MM.1S (cell line): ENCODE results near the gene APEH.

ENCODE experiments used
- DNase-seq: peaks from one replicate; pipeline ENCODE4 v3.0.0-alpha.2; 2015
- H2AFZ ChIP-seq: fragments of 300-600 bp; sonication (generic); 2 replicates; pipeline ENCODE4 v1.6.0; 2016; ENCODE audit warnings: antibody characterized with exemption, low read length
- H3F3A ChIP-seq: fragments of 300-600 bp; sonication (generic); 2 replicates; pipeline ENCODE4 v1.6.1; 2016; ENCODE audit warnings: mild to moderate bottlenecking, antibody characterized with exemption, low read length, moderate library complexity, mixed read lengths; ENCODE audit not compliant: insufficient read depth
- H3K27ac ChIP-seq: fragments of 300-600 bp; sonication (generic); 2 replicates; pipeline ENCODE4 v1.5.1; 2016; ENCODE audit warnings: mild to moderate bottlenecking, low read length
- H3K27me3 ChIP-seq: fragments of 300-600 bp; sonication (generic); replicated peaks from 2 replicates; pipeline ENCODE4 v1.6.0; 2016; ENCODE audit warnings: low read length; ENCODE audit not compliant: insufficient read depth
- H3K36me3 ChIP-seq: fragments of 300-600 bp; sonication (generic); replicated peaks from 2 replicates; pipeline ENCODE4 v1.6.1; 2016; ENCODE audit warnings: mild to moderate bottlenecking, low read length, mixed read lengths; ENCODE audit not compliant: insufficient read depth
- H3K4me1 ChIP-seq: fragments of 300-600 bp; sonication (generic); 2 replicates; pipeline ENCODE4 v1.6.1; 2016; ENCODE audit warnings: low read length, mixed read lengths
- H3K4me2 ChIP-seq: fragments of 300-600 bp; sonication (generic); 2 replicates; pipeline ENCODE4 v1.6.0; 2016; ENCODE audit warnings: low read depth, low read length
- H3K4me3 ChIP-seq: fragments of 300-600 bp; sonication (generic); 2 replicates; pipeline ENCODE4 v1.5.1; 2016; ENCODE audit warnings: low read length, mixed read lengths
- H3K79me2 ChIP-seq: fragments of 300-600 bp; sonication (generic); 2 replicates; pipeline ENCODE4 v1.6.1; 2016; ENCODE audit warnings: mixed run types, low read length, mixed read lengths
- H3K9ac ChIP-seq: fragments of 300-600 bp; sonication (generic); 2 replicates; pipeline ENCODE4 v1.6.1; 2016; ENCODE audit warnings: low read length, mixed read lengths
- H3K9me2 ChIP-seq: fragments of 300-600 bp; sonication (generic); replicated peaks from 2 replicates; pipeline ENCODE4 v1.6.1; 2016; ENCODE audit warnings: mild to moderate bottlenecking, low read length, mixed read lengths; ENCODE audit not compliant: insufficient read depth
- H3K9me3 ChIP-seq: fragments of 300-600 bp; sonication (generic); replicated peaks from 2 replicates; pipeline ENCODE4 v1.6.1; 2016; ENCODE audit warnings: mild to moderate bottlenecking, low read length, mixed read lengths; ENCODE audit not compliant: insufficient read depth
- H4K20me1 ChIP-seq: fragments of 300-600 bp; sonication (generic); 2 replicates; pipeline ENCODE4 v1.6.1; 2016; ENCODE audit warnings: mild to moderate bottlenecking, low read length, moderate library complexity, mixed read lengths; ENCODE audit not compliant: insufficient read depth
- EZH2 ChIP-seq: fragments of 300-600 bp; sonication (generic); optimal IDR thresholded peaks from 2 replicates; pipeline ENCODE3; 2017; ENCODE audit warnings: low read depth, mild to moderate bottlenecking, antibody characterized with exemption, low read length, mixed read lengths
- EZH2phosphoT487 ChIP-seq: fragments of 300-600 bp; sonication (generic); IDR thresholded peaks from 2 replicates; pipeline ENCODE4 v1.6.1; 2018; ENCODE audit warnings: antibody characterized with exemption, low read length
- TF ChIP-seq, protein P1 (sequence below): fragments of 300-600 bp; sonication (generic); IDR thresholded peaks from 2 replicates; pipeline ENCODE4 v1.5.1; 2016; ENCODE audit warnings: antibody characterized with exemption, low read length, mixed read lengths

Gene APEH

GRCh38 chr3:49648354-49649019 is 25.7 kb upstream of the APEH start:
- Histone ChIP-seq H3K4me1 (peaks cover 12% of the 10 kb centered on the region), H3F3A (no peaks in the 10 kb centered on the region), H3K79me2 (no peaks in the 10 kb centered on the region), H4K20me1 (no peaks in the 10 kb centered on the region), H3K9me2 (no peaks in the 10 kb centered on the region), H3K9me3 (no peaks in the 10 kb centered on the region), H3K36me3 (no peaks in the 10 kb centered on the region), H2AFZ (0 out of 2 replicates have a peak overlapping the region, but pooled peaks have one; percentile 63), H3K4me2 (peak overlapping the region; percentile 57), H3K27ac (no peak overlapping the region), H3K27me3 (0 out of 2 replicates have a peak, but pooled peaks cover 7% of the 10 kb centered on the region), H3K4me3 (no peak overlapping the region), H3K9ac (no peak overlapping the region)
- TF ChIP-seq, protein P1, sequence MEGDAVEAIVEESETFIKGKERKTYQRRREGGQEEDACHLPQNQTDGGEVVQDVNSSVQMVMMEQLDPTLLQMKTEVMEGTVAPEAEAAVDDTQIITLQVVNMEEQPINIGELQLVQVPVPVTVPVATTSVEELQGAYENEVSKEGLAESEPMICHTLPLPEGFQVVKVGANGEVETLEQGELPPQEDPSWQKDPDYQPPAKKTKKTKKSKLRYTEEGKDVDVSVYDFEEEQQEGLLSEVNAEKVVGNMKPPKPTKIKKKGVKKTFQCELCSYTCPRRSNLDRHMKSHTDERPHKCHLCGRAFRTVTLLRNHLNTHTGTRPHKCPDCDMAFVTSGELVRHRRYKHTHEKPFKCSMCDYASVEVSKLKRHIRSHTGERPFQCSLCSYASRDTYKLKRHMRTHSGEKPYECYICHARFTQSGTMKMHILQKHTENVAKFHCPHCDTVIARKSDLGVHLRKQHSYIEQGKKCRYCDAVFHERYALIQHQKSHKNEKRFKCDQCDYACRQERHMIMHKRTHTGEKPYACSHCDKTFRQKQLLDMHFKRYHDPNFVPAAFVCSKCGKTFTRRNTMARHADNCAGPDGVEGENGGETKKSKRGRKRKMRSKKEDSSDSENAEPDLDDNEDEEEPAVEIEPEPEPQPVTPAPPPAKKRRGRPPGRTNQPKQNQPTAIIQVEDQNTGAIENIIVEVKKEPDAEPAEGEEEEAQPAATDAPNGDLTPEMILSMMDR: no peak
- no peak for TF ChIP-seq EZH2phosphoT487
- no peak for TF ChIP-seq EZH2
- DNase-seq: no peak

GRCh38 chr3:49649576-49649975 is 24.6 kb upstream of the APEH start:
- Histone ChIP-seq H3K27me3 (0 out of 2 replicates have a peak, but pooled peaks cover 7% of the 10 kb centered on the region), H3K27ac (no peak overlapping the region), H3K4me3 (no peak overlapping the region), H4K20me1 (no peaks in the 10 kb centered on the region), H3K4me1 (peaks cover 15% of the 10 kb centered on the region), H3K9me2 (no peaks in the 10 kb centered on the region), H3F3A (no peaks in the 10 kb centered on the region), H3K9me3 (no peaks in the 10 kb centered on the region), H3K9ac (no peak overlapping the region), H3K36me3 (no peaks in the 10 kb centered on the region), H3K79me2 (no peaks in the 10 kb centered on the region), H3K4me2 (no peak overlapping the region), H2AFZ (no peak overlapping the region)
- DNase-seq: no peak
- TF ChIP-seq, protein P1: no peak
- TF ChIP-seq EZH2phosphoT487 (no peak), EZH2 (no peak)

- H3K9ac ChIP-seq: no peak overlapping the region
These were observed 24.0 kb upstream of the APEH start for GRCh38 chr3:49650177-49650576.

More at GRCh38 chr3:49650177-49650576, 24.0 kb upstream of the APEH start:
- no peaks in the 10 kb centered on the region for H3F3A ChIP-seq
- TF ChIP-seq, protein P1: no peak
- TF ChIP-seq EZH2phosphoT487 (no peak), EZH2 (no peak)
- no peaks in the 10 kb centered on the region for H3K36me3 ChIP-seq
- H4K20me1 ChIP-seq: no peaks in the 10 kb centered on the region
- no peaks in the 10 kb centered on the region for H3K9me3 ChIP-seq
- H3K4me1 ChIP-seq: peaks cover 21% of the 10 kb centered on the region
- H2AFZ ChIP-seq: no peak overlapping the region
- H3K9me2 ChIP-seq: no peaks in the 10 kb centered on the region
- no peak overlapping the region for H3K27ac ChIP-seq
- H3K4me2 ChIP-seq: no peak overlapping the region
- 0 out of 2 replicates have a peak, but pooled peaks cover 7% of the 10 kb centered on the region for H3K27me3 ChIP-seq
- no peak overlapping the region for H3K4me3 ChIP-seq
- no peaks in the 10 kb centered on the region for H3K79me2 ChIP-seq
- no peak for DNase-seq
